ENCODE measurements around the gene CHMP2B.

The CHMP2B gene

DNA sequence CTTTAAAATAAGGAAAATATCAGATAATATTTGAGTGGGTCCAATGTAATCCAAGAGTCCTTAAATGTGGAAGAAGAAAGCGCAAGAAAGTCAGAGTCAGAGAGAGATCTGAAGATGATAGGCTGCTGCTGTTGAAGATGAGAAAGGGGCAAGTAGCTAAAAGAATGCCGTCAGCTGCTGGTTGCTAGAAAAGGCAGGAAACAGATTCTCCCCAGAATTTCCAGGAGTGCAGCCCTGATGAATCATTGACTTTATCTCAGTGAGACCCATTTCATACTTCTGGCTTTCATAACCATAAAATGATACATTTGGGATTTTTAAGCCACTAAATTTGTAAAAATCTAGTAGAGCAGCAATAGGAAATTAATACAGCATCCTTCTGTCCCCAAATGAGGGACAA lies 7.5 kb upstream of the CHMP2B start:
- no peak for TF ChIP-seq CTCF (IDR thresholded peaks at IDR 0.05; ENCODE audit: control insufficient read depth, insufficient read depth, low read depth, low read length, missing control alignments)
- H3K4me3 ChIP-seq (ENCODE audit: control insufficient read depth, low read depth, low read length): no peak overlapping the region
- DNase-seq (ENCODE audit: low read depth): no peak

- DNase-seq (ENCODE audit: low read depth): no peak
- H3K4me3 ChIP-seq (ENCODE audit: control insufficient read depth, low read depth, low read length): no peak overlapping the region
- TF ChIP-seq CTCF (IDR thresholded peaks at IDR 0.05; ENCODE audit: control insufficient read depth, insufficient read depth, low read depth, low read length, missing control alignments): no peak
These were observed 1.4 kb upstream of the CHMP2B start for GRCh38 chr3:87225659-87226058.

DNA sequence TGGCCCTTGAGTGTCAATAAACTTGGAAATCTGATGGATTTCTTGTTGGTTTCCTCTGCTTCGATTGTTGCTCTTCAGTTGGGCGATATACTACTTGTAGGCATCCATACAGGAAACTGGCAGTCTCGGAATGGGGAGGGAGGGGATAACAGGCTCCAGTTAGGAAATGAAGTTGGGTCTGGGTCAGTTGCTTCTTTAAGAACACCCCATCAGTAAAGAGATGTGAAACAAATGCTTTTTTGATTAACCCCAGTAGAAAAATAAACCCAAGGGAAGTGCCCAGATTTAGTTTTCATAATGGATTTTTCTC lies 681 bp downstream of the CHMP2B start:
- no peak for TF ChIP-seq CTCF (IDR thresholded peaks at IDR 0.05; ENCODE audit: control insufficient read depth, insufficient read depth, low read depth, low read length, missing control alignments)
- DNase-seq (ENCODE audit: low read depth): no peak
- H3K4me3 ChIP-seq (ENCODE audit: control insufficient read depth, low read depth, low read length): peak overlapping the region; percentile 94

- peak overlapping the region; percentile 94 for H3K4me3 ChIP-seq (ENCODE audit: control insufficient read depth, low read depth, low read length)
- DNase-seq (ENCODE audit: low read depth): no peak
- no peak for TF ChIP-seq CTCF (IDR thresholded peaks at IDR 0.05; ENCODE audit: control insufficient read depth, insufficient read depth, low read depth, low read length, missing control alignments)
These were observed 1.2 kb downstream of the CHMP2B start for GRCh38 chr3:87228316-87228715.

DNA sequence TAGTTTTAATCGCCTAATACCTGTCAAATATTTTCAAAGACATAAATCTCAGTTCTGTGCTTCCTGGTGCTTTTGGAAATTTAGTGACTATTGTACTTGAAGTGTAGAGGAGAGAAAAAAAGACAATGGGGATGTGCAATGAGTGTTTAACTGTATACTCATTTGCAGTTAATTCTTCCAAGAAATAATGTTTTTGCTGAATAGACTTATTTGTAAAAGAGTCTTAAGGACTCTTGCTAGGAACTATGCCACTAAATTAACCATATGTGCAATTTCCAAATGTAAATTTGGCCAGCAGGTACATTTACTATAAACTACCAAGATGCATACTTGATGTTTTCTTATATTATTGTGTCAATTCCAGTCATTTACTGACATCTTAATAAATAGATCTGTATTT lies 2.0 kb downstream of the CHMP2B start:
- no peak overlapping the region for H3K4me3 ChIP-seq (ENCODE audit: control insufficient read depth, low read depth, low read length)
- no peak for TF ChIP-seq CTCF (IDR thresholded peaks at IDR 0.05; ENCODE audit: control insufficient read depth, insufficient read depth, low read depth, low read length, missing control alignments)
- DNase-seq (ENCODE audit: low read depth): no peak

- H3K4me3 ChIP-seq (ENCODE audit: control insufficient read depth, low read depth, low read length): no peak overlapping the region
- TF ChIP-seq CTCF (IDR thresholded peaks at IDR 0.05; ENCODE audit: control insufficient read depth, insufficient read depth, low read depth, low read length, missing control alignments): no peak
- DNase-seq (ENCODE audit: low read depth): no peak
These were observed 6.7 kb downstream of the CHMP2B start for GRCh38 chr3:87233805-87234204.

- TF ChIP-seq CTCF (IDR thresholded peaks at IDR 0.05; ENCODE audit: control insufficient read depth, insufficient read depth, low read depth, low read length, missing control alignments): no peak
- DNase-seq (ENCODE audit: low read depth): no peak
- no peak overlapping the region for H3K4me3 ChIP-seq (ENCODE audit: control insufficient read depth, low read depth, low read length)
These were observed 9.0 kb downstream of the CHMP2B start for GRCh38 chr3:87236093-87236492.

Measured in AG09309 (cell line).